Activated naive CD8-positive, alpha-beta T cell treated with anti-CD3 and anti-CD28 coated beads, Interleukin-2, amount 50 U/mL, for 24 hours (primary cell): ENCODE data around the gene SLIT3.

Source experiments
- ATAC-seq: fragments of 150-1000 bp; cut with Tn5 transposase; one replicate; pipeline ENCODE4 v1.10.0; 2021
- DNase-seq: peaks from one replicate; pipeline ENCODE4 v3.0.0; 2021
- H3K27ac Mint-ChIP-seq: one replicate; pipeline ENCODE4 v1.8.0; 2021; ENCODE audit warnings: mild to moderate bottlenecking, mixed read lengths
- H3K27me3 Mint-ChIP-seq: one replicate; pipeline ENCODE4 v1.8.0; 2021; ENCODE audit warnings: mixed read lengths
- H3K36me3 Mint-ChIP-seq: one replicate; pipeline ENCODE4 v1.8.0; 2021; ENCODE audit warnings: low read depth, mixed read lengths
- H3K4me1 Mint-ChIP-seq: one replicate; pipeline ENCODE4 v1.8.0; 2021; ENCODE audit warnings: mixed read lengths
- H3K4me3 Mint-ChIP-seq: one replicate; pipeline ENCODE4 v1.8.0; 2021; ENCODE audit warnings: mild to moderate bottlenecking, moderate library complexity, mixed read lengths
- H3K9me3 Mint-ChIP-seq: one replicate; pipeline ENCODE4 v1.8.0; 2021; ENCODE audit warnings: mixed read lengths

SLIT3 gene

DNA sequence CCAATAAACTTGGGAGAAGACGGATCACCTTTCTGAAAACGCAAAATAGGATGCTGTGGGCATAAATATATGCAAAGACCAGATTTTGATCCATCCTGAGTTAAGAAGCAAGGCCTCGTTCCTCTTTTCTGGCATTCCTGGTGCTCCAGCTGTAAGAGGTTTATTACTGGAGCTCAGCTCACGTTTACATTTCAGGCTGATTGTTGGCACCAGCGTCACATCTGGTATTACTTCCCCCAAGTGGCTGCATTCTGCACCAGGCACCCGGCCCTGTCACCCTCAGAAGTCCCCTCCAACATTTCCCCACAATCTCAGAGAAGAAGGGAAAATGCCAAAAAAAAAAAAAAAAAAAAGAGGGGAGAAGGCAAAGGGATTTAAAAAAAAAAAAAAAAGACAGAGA lies 348.7 kb downstream of the SLIT3 start:
- Mint-ChIP-seq H3K27me3 (no peaks in the 10 kb centered on the region), H3K9me3 (no peaks in the 10 kb centered on the region), H3K27ac (no peak overlapping the region), H3K4me3 (no peak overlapping the region), H3K36me3 (no peaks in the 10 kb centered on the region), H3K4me1 (no peaks in the 10 kb centered on the region)
- ATAC-seq (no peak), DNase-seq (no peak)

DNA sequence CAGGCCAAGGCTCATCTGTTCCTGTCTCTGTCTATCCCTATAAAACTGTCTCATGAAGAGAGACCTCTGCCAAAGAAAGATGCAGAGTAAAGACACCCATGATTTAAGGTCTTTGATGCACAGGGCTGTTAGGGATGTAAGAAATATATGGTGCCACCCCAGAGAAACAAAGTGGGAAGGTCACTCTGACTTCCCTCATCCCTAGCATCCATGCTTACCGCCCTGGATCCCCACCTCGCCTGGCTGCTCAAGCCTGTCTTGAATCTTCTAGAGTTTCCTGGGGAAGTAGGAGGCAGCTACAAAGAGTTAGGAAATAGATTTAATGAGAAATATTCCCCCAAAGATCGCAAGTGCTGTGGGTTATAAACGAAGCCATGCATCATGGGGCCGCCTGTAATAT lies 349.2 kb downstream of the SLIT3 start:
- no peak overlapping the region for H3K4me3 Mint-ChIP-seq

DNA sequence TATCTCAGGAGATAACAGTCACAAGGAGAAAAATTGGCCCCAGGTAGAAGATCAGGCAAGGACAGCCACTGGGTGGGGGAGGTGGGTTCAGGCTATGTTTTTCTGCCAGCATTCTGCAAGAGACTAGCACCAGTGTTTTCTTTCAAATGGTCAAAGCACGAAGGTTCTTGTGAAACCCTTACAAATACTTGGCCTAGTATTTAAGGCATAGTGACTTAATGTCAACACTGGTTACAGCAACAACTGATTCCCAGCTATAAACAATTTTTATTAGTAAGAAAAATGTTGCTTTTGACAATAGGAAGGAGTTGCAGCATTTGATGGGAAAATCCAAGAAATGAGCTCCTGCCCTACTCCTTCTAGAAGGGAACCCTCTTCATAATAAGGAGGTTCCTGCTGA lies 349.6 kb downstream of the SLIT3 start:
- DNase-seq = no peak
- no peaks in the 10 kb centered on the region for H3K27me3 Mint-ChIP-seq
- ATAC-seq = no peak
- H3K27ac Mint-ChIP-seq = no peak overlapping the region
- no peaks in the 10 kb centered on the region for H3K4me1 Mint-ChIP-seq
- no peaks in the 10 kb centered on the region for H3K36me3 Mint-ChIP-seq
- no peaks in the 10 kb centered on the region for H3K9me3 Mint-ChIP-seq
- H3K4me3 Mint-ChIP-seq = no peak overlapping the region

More for the DNA sequence above, 349.2 kb downstream of the SLIT3 start:
- no peaks in the 10 kb centered on the region for H3K27me3 Mint-ChIP-seq
- H3K36me3 Mint-ChIP-seq = no peaks in the 10 kb centered on the region
- ATAC-seq (no peak), DNase-seq (no peak)
- no peak overlapping the region for H3K27ac Mint-ChIP-seq
- no peaks in the 10 kb centered on the region for H3K9me3 Mint-ChIP-seq
- H3K4me1 Mint-ChIP-seq = no peaks in the 10 kb centered on the region

DNA sequence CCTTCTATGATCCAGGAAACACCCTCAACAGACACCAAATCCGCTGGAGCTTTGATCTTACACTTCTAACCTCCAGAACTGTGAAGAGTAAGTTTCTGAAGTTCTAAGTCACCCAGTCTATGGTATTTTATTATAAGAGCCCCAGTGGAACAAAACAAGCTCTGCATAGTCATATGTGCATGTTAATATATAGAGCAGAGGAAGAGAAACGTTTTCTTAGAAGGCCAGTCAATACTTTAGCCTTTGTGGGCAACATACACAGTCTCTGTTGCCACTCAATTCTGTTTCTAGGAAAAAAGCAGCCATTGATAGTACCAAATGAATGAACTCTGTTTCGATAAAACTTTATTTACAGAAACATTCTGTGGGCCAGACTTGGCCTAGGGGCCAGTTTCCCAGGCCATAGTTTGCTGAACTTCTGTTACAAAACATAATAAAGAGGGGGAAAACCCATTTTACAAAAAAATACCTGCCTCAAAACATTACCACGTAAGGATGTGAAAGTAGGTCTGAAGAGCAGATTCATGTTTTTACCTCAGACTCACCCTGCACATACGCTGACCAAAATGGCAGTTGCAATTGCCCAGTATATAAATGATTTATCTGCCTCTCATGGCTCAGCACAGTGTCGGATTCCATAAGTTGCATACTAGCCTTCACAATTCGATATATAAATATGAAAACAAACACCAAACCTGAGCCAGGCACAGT lies 350.5 kb downstream of the SLIT3 start:
- no peaks in the 10 kb centered on the region for H3K4me1 Mint-ChIP-seq
- H3K27me3 Mint-ChIP-seq = no peaks in the 10 kb centered on the region
- no peaks in the 10 kb centered on the region for H3K9me3 Mint-ChIP-seq
- no peak overlapping the region for H3K27ac Mint-ChIP-seq
- DNase-seq (no peak), ATAC-seq (no peak)
- no peaks in the 10 kb centered on the region for H3K36me3 Mint-ChIP-seq
- H3K4me3 Mint-ChIP-seq = no peak overlapping the region

DNA sequence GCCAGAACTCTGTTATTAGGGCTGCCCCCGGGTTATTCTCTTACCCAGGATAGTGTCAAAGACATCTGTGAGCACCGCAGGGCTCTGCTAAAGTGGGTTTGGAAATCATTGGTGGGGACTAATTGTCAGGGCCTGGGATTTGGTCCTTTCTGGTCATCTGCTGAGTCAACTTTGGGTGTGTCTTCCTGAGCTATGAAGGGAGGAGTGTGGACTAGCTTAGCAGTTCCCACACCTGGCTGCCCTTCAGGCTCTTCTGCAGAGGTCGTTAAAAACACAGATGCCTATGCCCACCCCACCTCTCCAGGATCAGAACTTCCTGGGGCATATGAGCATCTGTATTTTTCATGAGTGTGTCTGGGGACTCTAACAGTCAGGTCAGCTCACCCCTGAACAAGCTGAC lies 352.2 kb downstream of the SLIT3 start:
- H3K4me1 Mint-ChIP-seq = no peaks in the 10 kb centered on the region
- H3K9me3 Mint-ChIP-seq = no peaks in the 10 kb centered on the region
- no peaks in the 10 kb centered on the region for H3K27me3 Mint-ChIP-seq
- no peaks in the 10 kb centered on the region for H3K36me3 Mint-ChIP-seq
- no peak overlapping the region for H3K27ac Mint-ChIP-seq
- no peak overlapping the region for H3K4me3 Mint-ChIP-seq
- DNase-seq = no peak
- ATAC-seq = no peak

DNA sequence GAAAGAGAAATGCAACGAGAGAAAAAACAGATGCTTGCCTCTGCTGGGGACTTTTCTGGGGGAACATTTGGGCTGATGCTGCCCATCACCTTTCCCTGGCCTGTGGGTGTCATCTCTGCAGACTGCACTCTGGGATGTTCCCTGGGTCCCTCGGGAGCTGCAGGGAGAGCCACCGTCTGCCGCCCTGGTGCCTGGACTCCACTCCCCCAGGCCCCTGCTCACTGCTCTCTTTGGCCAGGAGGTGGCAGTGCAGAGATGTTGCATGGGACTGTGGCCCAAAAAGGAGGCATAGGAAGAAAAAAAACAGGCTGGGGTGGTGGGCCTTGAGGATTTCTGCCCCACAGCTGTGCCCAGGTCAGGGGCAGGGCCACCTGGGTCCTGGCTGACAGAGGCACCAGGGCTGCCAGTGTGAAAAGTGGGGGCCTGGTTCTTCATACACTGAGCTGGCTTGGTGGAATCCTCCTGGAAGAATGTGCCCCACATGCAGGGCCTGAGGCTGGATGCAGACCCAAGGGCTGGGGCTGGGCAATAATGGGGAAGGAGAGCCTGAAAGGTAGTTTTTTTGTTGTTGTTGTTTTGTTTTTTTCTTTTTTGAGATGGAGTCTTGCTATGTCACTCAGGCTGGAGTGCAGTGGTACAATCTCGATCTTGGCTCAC lies 353.6 kb downstream of the SLIT3 start:
- no peaks in the 10 kb centered on the region for H3K4me1 Mint-ChIP-seq
- no peaks in the 10 kb centered on the region for H3K27me3 Mint-ChIP-seq
- H3K36me3 Mint-ChIP-seq = no peaks in the 10 kb centered on the region
- H3K9me3 Mint-ChIP-seq = no peaks in the 10 kb centered on the region
- H3K27ac Mint-ChIP-seq = no peak overlapping the region
- peak; percentile 34 for ATAC-seq
- H3K4me3 Mint-ChIP-seq = no peak overlapping the region
- peak; percentile 46 for DNase-seq

DNA sequence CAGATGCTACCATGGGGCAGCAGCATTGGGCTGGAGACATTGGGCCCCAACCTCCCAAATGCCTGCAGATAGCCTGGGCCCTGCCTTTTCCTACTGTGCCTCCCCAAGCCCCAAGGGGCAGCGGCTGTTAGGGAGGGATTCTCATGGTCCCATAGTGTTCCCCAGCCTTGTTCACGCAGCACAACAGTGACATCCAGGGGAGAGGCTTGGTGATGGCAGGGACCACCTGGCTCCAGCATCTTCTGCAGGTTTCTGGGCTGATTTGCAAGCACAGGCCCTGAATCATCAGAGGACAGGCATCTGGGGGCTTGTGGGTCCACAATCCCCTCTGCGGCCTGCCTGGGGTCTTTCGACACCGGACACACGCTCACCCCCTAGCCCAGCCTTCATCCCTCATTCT lies 354.6 kb downstream of the SLIT3 start:
- H3K27ac Mint-ChIP-seq = no peak overlapping the region
- no peaks in the 10 kb centered on the region for H3K36me3 Mint-ChIP-seq
- H3K4me1 Mint-ChIP-seq = no peaks in the 10 kb centered on the region
- no peaks in the 10 kb centered on the region for H3K27me3 Mint-ChIP-seq
- no peaks in the 10 kb centered on the region for H3K9me3 Mint-ChIP-seq
- ATAC-seq = peak; percentile 10
- DNase-seq = no peak
- no peak overlapping the region for H3K4me3 Mint-ChIP-seq

DNA sequence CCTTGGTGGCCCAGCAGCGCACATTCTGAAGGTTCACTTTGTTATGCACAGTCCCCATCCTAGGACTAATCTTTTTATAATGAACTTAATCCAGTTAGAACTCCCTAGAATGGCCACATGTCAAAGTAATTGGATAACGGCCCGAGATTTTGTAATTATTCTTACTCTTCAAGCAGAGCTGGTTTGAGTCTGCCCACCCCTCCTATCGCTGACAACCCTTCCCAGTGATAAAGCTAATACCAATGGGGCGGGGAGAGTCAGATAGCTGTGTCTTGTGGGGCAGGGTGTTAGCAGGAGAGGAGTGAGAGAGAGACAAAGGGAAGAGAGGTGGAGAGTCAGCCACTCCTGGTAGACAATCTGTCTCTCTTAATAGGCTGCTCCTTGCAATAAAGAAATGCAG lies 356.9 kb downstream of the SLIT3 start:
- Mint-ChIP-seq H3K27ac (no peak overlapping the region), H3K36me3 (no peaks in the 10 kb centered on the region), H3K9me3 (no peaks in the 10 kb centered on the region), H3K4me1 (peaks cover 2% of the 10 kb centered on the region), H3K27me3 (peaks cover 3% of the 10 kb centered on the region), H3K4me3 (no peak overlapping the region)
- ATAC-seq = no peak
- no peak for DNase-seq

DNA sequence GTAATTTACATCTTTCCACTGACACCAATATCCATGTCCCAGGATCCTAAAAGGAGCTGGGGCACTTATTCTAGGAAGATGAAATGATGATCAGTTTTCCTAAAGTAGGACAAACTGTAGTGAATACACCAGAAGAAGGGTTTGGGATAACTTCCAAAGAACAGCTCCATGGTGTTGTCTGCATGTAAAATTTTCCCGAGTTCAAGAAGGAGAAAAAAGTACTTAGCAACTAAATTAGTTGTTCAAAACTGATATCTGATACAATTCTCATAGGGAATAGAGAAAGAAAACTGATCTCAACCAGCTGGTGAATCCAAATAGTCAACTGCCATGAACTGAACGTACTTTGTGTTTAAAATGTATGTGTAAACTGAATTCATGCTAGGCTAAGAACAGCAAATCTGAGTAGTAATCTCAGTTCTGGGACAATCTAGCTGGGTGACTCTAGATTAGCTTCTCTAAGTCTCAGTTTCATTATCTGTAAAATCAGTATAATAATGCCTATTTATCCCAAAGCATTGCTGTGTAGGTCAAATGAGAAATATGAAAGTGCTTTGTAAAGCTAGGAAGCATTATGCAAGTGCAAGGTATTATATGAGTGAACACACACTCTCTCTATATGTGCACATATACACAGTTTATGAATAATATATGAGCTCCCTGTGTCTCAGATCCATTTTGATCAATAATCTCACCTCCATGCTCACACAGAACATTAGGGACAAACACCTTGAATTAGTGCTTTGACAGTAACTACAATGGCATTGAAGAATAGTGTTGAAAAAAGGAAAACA lies 357.7 kb downstream of the SLIT3 start:
- H3K36me3 Mint-ChIP-seq = no peaks in the 10 kb centered on the region
- DNase-seq = no peak
- H3K27ac Mint-ChIP-seq = no peak overlapping the region
- H3K27me3 Mint-ChIP-seq = peaks cover 5% of the 10 kb centered on the region
- ATAC-seq = no peak
- H3K4me1 Mint-ChIP-seq = peaks cover 2% of the 10 kb centered on the region
- no peaks in the 10 kb centered on the region for H3K9me3 Mint-ChIP-seq
- no peak overlapping the region for H3K4me3 Mint-ChIP-seq

DNA sequence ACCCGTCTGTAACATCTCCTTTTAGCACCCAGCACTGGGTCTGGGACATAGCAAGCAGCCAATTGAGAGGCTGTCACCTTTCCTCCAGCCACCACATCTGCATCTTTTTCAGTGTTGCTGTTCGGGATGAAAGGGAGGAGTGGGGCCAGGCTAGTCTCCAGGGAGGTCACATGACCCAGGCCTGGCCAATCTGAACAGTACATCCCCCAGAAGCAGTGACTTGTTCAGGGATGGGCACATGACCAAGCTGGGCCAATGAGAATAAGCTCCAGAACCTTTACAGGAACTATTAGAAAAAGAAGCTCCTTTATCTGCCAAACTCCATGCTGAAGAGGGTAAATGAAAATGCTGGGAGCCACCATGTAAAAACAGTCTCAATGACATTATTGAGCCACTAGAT lies 359.0 kb downstream of the SLIT3 start:
- Mint-ChIP-seq H3K27ac (no peak overlapping the region), H3K4me1 (peaks cover 2% of the 10 kb centered on the region), H3K9me3 (no peaks in the 10 kb centered on the region), H3K36me3 (no peaks in the 10 kb centered on the region), H3K4me3 (no peak overlapping the region), H3K27me3 (peaks cover 5% of the 10 kb centered on the region)
- DNase-seq = no peak
- ATAC-seq = no peak

DNA sequence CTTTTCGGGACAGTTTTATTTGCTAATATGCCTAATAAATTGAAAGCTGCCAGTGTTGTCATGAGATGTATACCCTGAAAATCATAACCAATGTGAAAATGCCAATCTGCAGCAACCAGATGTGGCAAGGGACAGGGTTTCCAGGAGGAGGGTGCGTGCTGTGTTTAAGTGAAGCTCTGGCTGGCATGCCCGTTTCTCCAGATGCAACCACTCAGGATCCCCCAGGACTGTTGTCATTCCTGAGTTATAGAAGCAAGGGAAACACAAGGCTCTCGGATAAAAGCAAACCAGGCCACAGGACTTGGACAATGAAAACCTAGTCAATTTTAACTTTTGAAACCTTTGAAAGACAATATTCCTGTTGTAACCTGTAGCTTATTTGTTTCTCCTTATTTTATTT lies 360.2 kb downstream of the SLIT3 start:
- Mint-ChIP-seq H3K4me1 (peaks cover 2% of the 10 kb centered on the region), H3K4me3 (no peak overlapping the region), H3K27ac (no peak overlapping the region), H3K9me3 (no peaks in the 10 kb centered on the region), H3K27me3 (peaks cover 5% of the 10 kb centered on the region), H3K36me3 (no peaks in the 10 kb centered on the region)
- ATAC-seq (no peak), DNase-seq (no peak)

DNA sequence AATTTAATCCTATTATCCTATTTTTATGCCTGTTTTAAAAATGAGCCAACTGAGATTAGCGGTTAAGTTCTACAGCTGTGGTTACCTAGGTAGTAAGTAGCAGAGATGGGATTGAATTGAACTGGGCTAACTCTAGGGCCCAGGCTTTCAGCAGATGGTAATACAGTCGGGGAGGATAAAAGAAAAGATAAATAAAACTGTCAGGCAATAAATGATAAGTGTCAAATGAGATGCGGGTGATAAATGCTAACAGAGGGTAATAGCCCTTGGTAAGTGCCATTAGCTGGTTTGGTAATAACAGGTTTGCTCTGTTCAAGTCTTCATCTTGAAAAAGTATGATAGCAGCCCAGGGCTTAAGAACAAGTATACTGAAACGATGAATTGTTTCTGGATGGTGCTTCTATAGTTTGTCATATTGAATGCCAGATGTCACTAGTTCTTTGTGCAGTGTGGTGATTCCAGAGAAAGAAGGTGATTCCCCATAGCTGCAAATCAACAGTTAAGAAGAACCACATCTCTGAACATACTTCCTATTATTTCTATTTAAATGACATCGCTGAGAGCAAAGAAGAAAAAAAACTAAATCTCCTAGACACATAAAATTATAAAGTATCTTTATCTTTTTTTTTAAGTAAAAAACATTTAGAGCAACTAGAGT lies 360.9 kb downstream of the SLIT3 start:
- Mint-ChIP-seq H3K36me3 (no peaks in the 10 kb centered on the region), H3K4me3 (no peak overlapping the region), H3K9me3 (no peaks in the 10 kb centered on the region), H3K4me1 (peaks cover 2% of the 10 kb centered on the region), H3K27me3 (peaks cover 5% of the 10 kb centered on the region), H3K27ac (no peak overlapping the region)
- DNase-seq (no peak), ATAC-seq (no peak)

DNA sequence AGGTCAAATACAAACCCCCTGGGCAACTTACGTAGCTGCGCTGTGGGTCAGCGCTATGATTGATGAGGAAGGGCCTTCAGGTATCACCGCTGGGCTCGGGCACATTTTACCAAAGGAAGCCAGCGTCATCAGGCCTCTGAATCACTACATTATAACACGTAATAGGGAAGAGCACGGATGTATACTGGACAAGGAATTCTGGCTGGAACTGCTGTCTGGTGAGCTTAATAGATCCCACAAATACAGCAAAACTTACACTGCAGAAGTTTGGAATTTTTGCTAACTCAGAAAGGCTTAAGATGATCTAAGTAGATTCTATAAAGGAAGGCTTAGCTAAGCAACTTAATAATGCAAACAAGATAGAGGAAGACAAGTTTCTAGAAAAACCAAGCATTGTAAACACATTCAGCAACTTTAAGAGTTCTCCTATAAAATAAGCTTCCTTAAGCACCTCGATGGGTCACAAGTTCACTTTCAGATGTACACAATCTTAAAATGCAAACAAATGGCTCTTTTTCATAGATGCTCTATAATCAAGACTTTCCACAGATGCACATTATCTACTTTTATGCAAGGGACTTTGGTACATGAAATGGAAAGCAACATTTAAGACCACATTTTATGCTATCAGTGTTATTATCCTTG lies 361.7 kb downstream of the SLIT3 start:
- Mint-ChIP-seq H3K36me3 (no peaks in the 10 kb centered on the region), H3K27ac (no peak overlapping the region), H3K4me3 (no peak overlapping the region), H3K27me3 (peaks cover 5% of the 10 kb centered on the region), H3K4me1 (peaks cover 2% of the 10 kb centered on the region), H3K9me3 (no peaks in the 10 kb centered on the region)
- DNase-seq (no peak), ATAC-seq (no peak)

DNA sequence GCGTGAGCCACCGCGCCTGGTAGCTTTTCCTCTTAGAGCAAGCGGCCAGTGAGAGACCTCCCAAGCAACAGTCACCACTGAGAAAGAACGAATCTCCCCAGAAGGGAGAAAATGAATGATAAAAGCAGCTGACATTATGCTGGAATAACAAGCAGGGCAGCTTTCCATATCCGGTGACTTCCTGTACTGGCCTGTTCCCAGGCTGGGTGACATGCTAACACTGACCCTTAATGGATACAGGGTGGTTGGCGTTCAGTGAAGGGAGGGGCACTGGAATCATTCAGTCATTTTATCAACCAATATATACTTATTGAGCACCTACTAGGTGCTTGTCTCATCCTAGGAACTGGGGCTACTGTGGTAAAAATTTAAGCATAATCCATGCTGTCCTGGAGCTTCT lies 364.4 kb downstream of the SLIT3 start:
- Mint-ChIP-seq H3K27me3 (peaks cover 7% of the 10 kb centered on the region), H3K27ac (no peak overlapping the region), H3K4me1 (peaks cover 2% of the 10 kb centered on the region), H3K4me3 (no peak overlapping the region), H3K36me3 (no peaks in the 10 kb centered on the region), H3K9me3 (no peaks in the 10 kb centered on the region)
- ATAC-seq (no peak), DNase-seq (no peak)
